Measurements from ENCODE around the gene STON2. TPM values are rescaled to one million over a fixed set of nuclear protein-coding genes. Genes with fewer than 3 reads are reported as not detected.
"Not testable (repeated sequence)": the region's sequence is repeated elsewhere in the genome, so short reads cannot be mapped to it uniquely, and the experiment has no call there.

The STON2 gene
- total RNA-seq, 1 donor: 25.9 TPM

DNA sequence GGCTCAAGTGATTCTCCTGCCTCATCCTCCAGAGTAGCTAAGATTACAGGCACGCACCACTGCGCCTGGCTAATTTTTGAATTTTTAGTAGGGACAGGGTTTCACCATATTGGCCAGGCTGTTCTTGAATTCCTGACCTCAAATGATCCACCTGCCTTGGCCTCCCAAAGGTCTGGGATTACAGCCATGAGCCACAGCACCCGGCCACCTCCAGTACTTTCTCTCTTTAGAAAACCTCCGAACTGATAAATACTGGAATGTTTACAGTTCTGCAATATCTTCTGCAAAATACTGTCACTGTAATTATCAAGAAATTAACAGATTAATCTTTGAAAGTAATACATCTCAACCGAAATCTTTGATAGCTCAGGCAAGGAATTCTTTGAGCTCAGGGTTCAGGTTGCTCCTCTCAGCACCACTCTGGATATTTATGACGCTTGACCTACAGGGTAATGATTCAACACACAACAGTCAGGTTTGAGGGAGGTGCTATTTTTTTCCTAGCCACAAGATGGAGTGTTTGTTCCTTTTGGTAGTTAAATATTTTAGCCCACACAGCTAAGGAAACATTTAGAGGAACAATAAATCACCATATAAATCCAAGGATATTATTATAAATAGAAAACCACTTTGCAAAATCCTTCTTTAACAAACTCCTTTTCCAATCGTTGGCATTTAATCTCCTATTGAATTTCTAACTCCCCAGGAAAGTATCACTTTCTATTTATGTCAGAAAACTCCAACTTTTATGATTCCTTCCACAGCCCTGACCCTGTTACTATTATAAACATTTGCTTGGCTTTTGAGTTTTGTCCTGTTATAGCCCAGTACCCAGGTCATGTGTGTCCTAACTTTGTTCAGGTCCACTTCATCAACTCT lies 130.8 kb downstream of the STON2 start:
- H3K4me1 ChIP-seq (ENCODE audit: insufficient read depth, low read length): no peaks in the 10 kb centered on the region
- no peaks in the 10 kb centered on the region for H3K9me3 ChIP-seq (ENCODE audit: low read depth, low read length)
- no peak overlapping the region for H3K4me3 ChIP-seq (ENCODE audit: low read length)
- no peaks in the 10 kb centered on the region for H3K27me3 ChIP-seq (ENCODE audit: insufficient read depth, low read length)

GRCh38 chr14:81268016-81268416 lies 132.1 kb downstream of the STON2 start:
- Histone ChIP-seq H3K4me1 (ENCODE audit: insufficient read depth, low read length) (no peaks in the 10 kb centered on the region), H3K4me3 (ENCODE audit: low read length) (no peak overlapping the region), H3K9me3 (ENCODE audit: low read depth, low read length) (no peaks in the 10 kb centered on the region), H3K27me3 (ENCODE audit: insufficient read depth, low read length) (no peaks in the 10 kb centered on the region)

DNA sequence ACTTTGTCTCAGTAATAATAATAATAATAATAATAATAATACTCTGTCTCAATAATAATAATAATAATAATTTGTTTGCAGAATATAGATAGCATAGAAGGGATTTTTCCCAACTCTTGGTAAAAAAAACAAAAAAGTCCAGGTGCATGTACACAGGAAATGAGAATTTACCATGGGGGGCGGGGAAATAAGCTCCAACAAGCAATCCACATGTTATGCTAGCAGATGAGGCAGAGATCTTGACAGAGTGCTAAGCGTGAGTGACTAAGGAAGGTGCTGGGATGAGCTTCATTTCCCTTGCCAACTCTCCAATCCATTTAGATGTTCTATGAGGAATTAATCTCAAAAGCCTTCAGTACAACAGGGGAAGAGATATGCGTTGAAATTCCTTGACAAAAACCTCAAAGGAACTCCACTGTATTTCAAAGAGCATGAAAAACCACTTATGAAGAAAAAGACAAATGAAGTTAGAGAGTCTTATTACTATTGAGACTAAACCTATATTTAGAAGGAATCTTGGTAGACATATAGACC lies 134.4 kb downstream of the STON2 start:
- H3K9me3 ChIP-seq (ENCODE audit: low read depth, low read length): no peaks in the 10 kb centered on the region
- H3K4me3 ChIP-seq (ENCODE audit: low read length): no peak overlapping the region
- H3K27me3 ChIP-seq (ENCODE audit: insufficient read depth, low read length): no peaks in the 10 kb centered on the region
- no peaks in the 10 kb centered on the region for H3K4me1 ChIP-seq (ENCODE audit: insufficient read depth, low read length)

GRCh38 chr14:81264671-81265070 lies 135.5 kb downstream of the STON2 start:
- Histone ChIP-seq H3K9me3 (ENCODE audit: low read depth, low read length) (no peaks in the 10 kb centered on the region), H3K4me1 (ENCODE audit: insufficient read depth, low read length) (no peaks in the 10 kb centered on the region), H3K4me3 (ENCODE audit: low read length) (no peak overlapping the region), H3K27me3 (ENCODE audit: insufficient read depth, low read length) (no peaks in the 10 kb centered on the region)

DNA sequence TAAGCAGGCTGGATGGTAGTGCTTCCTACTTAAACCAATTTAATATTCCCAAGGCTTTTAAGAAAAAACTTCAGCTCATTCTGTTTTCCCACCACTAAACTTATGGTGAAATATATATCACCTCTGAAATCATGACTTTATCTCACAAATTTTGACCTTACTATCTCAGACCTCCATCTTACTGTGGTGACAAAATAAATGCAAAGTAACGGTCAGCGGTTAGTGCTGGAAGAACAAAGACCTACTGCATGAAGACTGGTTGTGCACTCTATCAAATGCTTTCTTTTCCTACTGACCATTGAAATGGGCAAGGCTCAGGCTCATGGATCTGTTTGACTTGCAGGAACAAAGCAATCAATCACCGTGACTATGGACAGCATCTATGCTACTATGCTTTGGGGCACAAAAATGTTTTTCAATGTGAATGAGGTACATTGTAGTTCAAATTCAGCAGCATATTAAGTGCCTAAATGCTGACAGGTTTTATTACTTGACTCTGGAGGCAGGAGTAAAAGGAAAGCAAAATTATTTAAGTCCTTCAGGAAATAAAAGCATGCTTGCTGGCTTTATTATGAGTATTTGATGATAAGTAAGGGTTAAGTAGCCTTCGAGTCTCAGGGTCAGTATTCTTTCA lies 136.2 kb downstream of the STON2 start:
- Histone ChIP-seq H3K9me3 (ENCODE audit: low read depth, low read length) (no peaks in the 10 kb centered on the region), H3K27me3 (ENCODE audit: insufficient read depth, low read length) (no peaks in the 10 kb centered on the region), H3K4me1 (ENCODE audit: insufficient read depth, low read length) (no peaks in the 10 kb centered on the region), H3K4me3 (ENCODE audit: low read length) (no peak overlapping the region)

GRCh38 chr14:81261176-81261575 lies 138.9 kb downstream of the STON2 start:
- no peaks in the 10 kb centered on the region for H3K27me3 ChIP-seq (ENCODE audit: insufficient read depth, low read length)
- no peaks in the 10 kb centered on the region for H3K4me1 ChIP-seq (ENCODE audit: insufficient read depth, low read length)
- H3K9me3 ChIP-seq (ENCODE audit: low read depth, low read length): no peaks in the 10 kb centered on the region
- H3K4me3 ChIP-seq (ENCODE audit: low read length): no peak overlapping the region

GRCh38 chr14:81260732-81261131 lies 139.4 kb downstream of the STON2 start:
- no peak overlapping the region for H3K4me3 ChIP-seq (ENCODE audit: low read length)
- H3K4me1 ChIP-seq (ENCODE audit: insufficient read depth, low read length): no peaks in the 10 kb centered on the region
- no peaks in the 10 kb centered on the region for H3K27me3 ChIP-seq (ENCODE audit: insufficient read depth, low read length)
- no peaks in the 10 kb centered on the region for H3K9me3 ChIP-seq (ENCODE audit: low read depth, low read length)

DNA sequence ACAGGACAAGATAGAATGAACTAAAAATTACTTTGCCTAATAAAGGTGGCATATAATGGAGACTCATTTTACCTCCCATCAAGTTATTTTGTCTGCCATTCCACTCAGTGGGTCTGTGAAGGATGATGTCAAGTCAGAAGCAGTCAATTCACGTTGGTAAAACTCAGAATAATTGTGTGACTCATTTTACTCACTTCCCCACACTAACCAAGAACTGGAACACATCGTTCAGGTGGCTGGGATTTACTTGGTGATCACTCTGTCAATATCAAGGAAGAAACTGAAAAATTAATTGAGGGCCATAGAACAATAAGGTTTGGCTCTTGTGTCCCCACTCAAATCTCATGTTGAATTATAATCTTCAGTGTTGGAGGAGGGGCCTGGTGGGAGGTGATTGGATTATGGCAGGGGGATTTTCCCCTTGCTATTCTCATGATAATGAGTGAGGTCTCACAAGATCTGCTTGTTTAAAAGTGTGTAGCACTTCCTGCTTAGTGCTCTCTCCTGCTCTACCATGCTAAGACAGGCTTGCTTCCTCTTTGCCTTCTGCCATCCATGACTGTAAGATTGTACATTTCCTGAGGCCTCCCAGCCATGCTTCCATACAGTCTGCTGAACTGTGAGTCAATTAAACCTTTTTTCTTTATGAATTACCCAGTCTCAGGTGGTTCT lies 143.7 kb downstream of the STON2 start:
- Histone ChIP-seq H3K4me3 (ENCODE audit: low read length) (no peak overlapping the region), H3K4me1 (ENCODE audit: insufficient read depth, low read length) (no peaks in the 10 kb centered on the region), H3K27me3 (ENCODE audit: insufficient read depth, low read length) (no peaks in the 10 kb centered on the region), H3K9me3 (ENCODE audit: low read depth, low read length) (no peaks in the 10 kb centered on the region)

DNA sequence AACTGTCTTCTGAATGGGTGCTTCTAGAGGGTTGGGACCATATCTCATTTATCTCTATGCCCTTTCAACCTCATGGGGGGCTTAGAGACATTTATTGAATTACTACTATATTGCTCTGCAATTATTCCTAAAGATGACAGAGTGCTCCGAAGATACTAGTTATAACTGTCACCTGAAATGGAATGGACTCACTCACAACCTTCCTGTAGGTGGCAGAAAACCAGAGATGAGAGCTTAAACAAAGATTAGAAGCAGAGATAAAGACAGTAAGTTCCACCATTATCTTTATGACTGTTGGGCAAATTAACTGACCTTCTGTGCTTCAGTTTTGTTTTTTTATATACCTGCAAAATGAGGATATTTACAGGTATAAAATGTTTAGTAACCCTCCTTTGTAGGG lies 147.8 kb downstream of the STON2 start:
- Histone ChIP-seq H3K4me1 (ENCODE audit: insufficient read depth, low read length) (no peaks in the 10 kb centered on the region), H3K4me3 (ENCODE audit: low read length) (no peak overlapping the region), H3K9me3 (ENCODE audit: low read depth, low read length) (no peaks in the 10 kb centered on the region), H3K27me3 (ENCODE audit: insufficient read depth, low read length) (no peaks in the 10 kb centered on the region)

DNA sequence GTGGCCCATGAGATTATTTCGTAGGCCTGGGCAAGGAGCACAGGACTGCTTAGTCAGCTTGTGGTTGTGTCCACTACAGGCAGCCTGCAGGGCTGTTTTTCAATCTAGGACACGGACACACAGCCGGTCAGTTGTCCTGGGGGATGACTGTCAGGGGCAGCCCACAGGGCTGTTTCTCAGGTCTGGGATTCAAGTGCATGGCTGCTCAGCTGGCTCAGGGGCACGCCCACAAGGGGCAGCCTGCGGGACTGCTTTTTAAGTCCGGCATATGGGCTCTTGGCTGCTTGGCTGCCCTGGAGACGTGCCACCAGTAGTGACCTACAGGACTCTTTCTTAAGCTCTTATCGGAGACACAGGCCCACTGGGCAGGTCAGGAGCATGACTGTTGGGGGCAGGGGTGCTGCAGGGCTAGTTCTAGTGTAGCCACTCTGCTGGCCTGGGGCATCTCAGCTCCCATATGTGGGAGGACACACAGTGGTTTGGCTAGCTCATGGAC lies 152.8 kb downstream of the STON2 start:
- no peaks in the 10 kb centered on the region for H3K4me1 ChIP-seq (ENCODE audit: insufficient read depth, low read length)
- H3K9me3 ChIP-seq (ENCODE audit: low read depth, low read length): peaks cover 5% of the 10 kb centered on the region
- H3K27me3 ChIP-seq (ENCODE audit: insufficient read depth, low read length): no peaks in the 10 kb centered on the region
- H3K4me3 ChIP-seq (ENCODE audit: low read length): no peak overlapping the region

GRCh38 chr14:81246461-81247270 lies 153.5 kb downstream of the STON2 start:
- H3K4me3 ChIP-seq (ENCODE audit: low read length): no peak overlapping the region

DNA sequence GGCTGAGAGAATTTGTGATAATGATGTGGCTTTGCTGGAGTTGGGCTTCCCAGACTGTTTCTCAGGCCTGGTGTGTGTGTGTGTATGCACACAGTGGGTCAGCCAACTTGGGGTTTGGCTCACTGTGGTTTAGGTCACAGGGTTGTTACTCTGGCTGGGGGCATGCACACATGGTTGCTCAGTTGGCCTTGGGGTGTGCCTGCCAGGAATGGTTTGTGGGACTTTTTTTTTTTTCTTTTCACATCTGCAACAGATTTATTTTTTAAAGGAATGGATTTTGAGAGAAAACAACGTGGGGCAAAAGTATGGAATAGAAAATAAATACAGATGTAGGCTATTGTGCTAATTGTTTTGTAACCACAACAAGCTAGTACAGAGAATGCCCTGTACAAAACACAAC lies 154.4 kb downstream of the STON2 start:
- Histone ChIP-seq H3K27me3 (ENCODE audit: insufficient read depth, low read length) (no peaks in the 10 kb centered on the region), H3K9me3 (ENCODE audit: low read depth, low read length) (peaks cover 5% of the 10 kb centered on the region), H3K4me1 (ENCODE audit: insufficient read depth, low read length) (no peaks in the 10 kb centered on the region), H3K4me3 (ENCODE audit: low read length) (no peak overlapping the region)

More at GRCh38 chr14:81246461-81247270, 153.5 kb downstream of the STON2 start:
- Histone ChIP-seq H3K4me1 (ENCODE audit: insufficient read depth, low read length) (no peaks in the 10 kb centered on the region), H3K27me3 (ENCODE audit: insufficient read depth, low read length) (no peaks in the 10 kb centered on the region), H3K9me3 (ENCODE audit: low read depth, low read length) (peaks cover 5% of the 10 kb centered on the region)

GRCh38 chr14:81244431-81244830 lies 155.7 kb downstream of the STON2 start:
- H3K4me1 ChIP-seq (ENCODE audit: insufficient read depth, low read length); H3K27me3 ChIP-seq (ENCODE audit: insufficient read depth, low read length); H3K4me3 ChIP-seq (ENCODE audit: low read length); H3K9me3 ChIP-seq (ENCODE audit: low read depth, low read length): not testable (repeated sequence)

DNA sequence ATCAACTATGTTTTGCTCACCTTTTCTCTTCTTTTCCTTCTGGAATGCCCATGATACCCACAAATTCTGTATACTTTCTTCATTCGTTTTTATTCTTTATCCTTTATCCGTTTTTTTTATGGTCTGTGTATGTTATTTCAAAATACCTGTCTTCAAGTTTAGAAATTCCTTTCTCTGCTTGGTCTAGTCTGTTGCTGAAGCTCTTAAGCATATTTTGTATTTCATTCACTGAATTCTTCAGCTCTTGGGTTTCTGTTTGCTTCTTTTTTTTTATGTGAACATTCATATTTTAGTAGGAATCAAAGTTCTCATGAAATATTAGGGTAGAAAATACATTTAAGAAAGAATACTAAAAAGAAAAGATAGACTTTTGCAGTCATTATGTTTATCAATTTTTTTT lies 156.6 kb downstream of the STON2 start:
- Histone ChIP-seq H3K4me3 (ENCODE audit: low read length) (no peak overlapping the region), H3K4me1 (ENCODE audit: insufficient read depth, low read length) (no peaks in the 10 kb centered on the region), H3K27me3 (ENCODE audit: insufficient read depth, low read length) (no peaks in the 10 kb centered on the region), H3K9me3 (ENCODE audit: low read depth, low read length) (peaks cover 5% of the 10 kb centered on the region)

All from mononuclear cell (primary cell).